Spleen (tissue), 7 donors: ENCODE data around the gene MACROD2.

ENCODE experiments used
- POLR2A ChIP-seq, 3 donors: fragments of 450-650 bp; IDR thresholded peaks; one replicate each; pipeline ENCODE4 v1.5.1; 2017; ENCODE audit warnings: antibody characterized with exemption in 3 of 3, mild to moderate bottlenecking in 1 of 3
- TF ChIP-seq, protein P1 (sequence below), 11 experiments: fragments of 200-600 bp in 7 of 11; fragments of 450-650 bp in 4 of 11; sonication (generic) in 4 of 11; IDR thresholded peaks in 8 of 11; conservative IDR thresholded peaks in 3 of 11; 1 replicate in 7 of 11; 2 replicates in 4 of 11; pipeline versions ENCODE4 v1.4.0 to v1.8.0; 2016 to 2021; ENCODE audit warnings: antibody characterized with exemption in 11 of 11, inconsistent platforms in 4 of 11, mild to moderate bottlenecking in 1 of 11
- donor health status: DM: no; HTN: no; CAD: no; lungs with moderate emphysema.
- donor health status: DM: no; HTN: no; CAD: no.
- donor health status: DM: no; HTN: no; CAD: no.

DNA sequence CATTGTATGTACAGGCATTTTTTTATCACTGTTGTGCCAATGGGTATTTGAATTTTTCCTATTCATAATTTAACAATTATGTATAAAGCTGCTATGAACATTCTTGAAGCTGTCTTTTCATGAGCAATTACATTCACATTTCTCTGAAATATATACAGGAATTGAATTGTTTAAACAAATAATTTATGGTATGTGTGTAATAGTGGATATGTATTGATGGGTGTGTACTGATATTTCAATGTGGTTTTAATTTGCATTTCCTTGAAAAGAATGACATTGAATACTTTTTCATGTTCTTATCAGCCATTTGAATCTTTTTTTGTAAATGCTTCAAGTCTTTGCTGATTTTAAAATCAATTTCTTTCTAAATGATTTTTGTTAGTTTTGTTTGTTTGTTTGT lies 971.5 kb downstream of the MACROD2 start:
- TF ChIP-seq, protein P1, sequence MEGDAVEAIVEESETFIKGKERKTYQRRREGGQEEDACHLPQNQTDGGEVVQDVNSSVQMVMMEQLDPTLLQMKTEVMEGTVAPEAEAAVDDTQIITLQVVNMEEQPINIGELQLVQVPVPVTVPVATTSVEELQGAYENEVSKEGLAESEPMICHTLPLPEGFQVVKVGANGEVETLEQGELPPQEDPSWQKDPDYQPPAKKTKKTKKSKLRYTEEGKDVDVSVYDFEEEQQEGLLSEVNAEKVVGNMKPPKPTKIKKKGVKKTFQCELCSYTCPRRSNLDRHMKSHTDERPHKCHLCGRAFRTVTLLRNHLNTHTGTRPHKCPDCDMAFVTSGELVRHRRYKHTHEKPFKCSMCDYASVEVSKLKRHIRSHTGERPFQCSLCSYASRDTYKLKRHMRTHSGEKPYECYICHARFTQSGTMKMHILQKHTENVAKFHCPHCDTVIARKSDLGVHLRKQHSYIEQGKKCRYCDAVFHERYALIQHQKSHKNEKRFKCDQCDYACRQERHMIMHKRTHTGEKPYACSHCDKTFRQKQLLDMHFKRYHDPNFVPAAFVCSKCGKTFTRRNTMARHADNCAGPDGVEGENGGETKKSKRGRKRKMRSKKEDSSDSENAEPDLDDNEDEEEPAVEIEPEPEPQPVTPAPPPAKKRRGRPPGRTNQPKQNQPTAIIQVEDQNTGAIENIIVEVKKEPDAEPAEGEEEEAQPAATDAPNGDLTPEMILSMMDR (IDR thresholded peaks at IDR 0.05 in 8 of 11, conservative IDR thresholded peaks at IDR 0.05 in 3 of 11): no peak
- no peak for TF ChIP-seq POLR2A (IDR thresholded peaks at IDR 0.05)
